ENCODE data around the gene MRGPRE. TPM values are rescaled to one million over a fixed set of nuclear protein-coding genes. Genes with fewer than 3 reads are reported as not detected.

The MRGPRE gene
- total RNA-seq, 1 experiment from 2014 or later: not detected

DNA sequence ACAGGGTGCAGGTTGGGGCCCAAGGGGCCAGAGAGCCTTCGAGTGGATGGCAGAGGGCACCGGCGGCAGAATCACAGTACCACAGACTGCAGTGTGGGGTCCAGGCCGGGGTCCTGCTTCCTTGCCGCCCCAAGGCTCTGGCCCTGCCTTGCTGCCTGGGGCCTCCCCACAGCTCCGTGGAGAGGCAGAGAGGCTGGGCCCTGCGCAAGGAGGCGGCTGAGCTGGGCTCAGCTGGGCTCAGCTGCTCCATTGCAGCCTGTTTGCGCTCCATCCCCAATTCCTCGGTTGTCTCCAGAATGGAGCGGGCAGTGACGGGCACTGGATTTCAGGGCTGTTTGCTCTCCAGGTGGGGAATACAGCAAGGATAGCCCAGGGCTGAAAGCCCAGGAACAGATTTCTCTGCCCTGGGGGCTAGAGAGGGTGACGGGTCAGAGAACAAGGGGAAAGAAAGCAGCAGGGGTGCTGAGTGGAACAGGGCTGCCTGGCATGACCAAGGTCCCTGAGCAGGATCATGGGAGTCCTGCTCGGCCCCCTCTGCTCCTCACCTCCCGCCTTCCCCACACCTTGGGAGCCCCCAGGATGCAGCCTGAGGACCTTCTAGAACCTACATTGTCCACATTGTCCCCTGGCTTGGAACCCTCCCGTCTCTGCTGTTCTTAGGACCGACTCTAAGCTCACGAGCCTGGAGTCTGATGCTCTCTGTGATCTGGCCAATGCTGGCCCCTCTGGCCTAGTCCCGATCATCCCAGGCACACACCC, 32.5 kb downstream of the MRGPRE start:
- WGBS (ENCODE audit: extremely low coverage, insufficient read length, low lambda C conversion rate): no CpG with 5 or more reads among the region's 19 CpGs
- Histone ChIP-seq H2BK15ac (ENCODE audit: low read depth, low read length) (no peak overlapping the region), H2AK5ac (ENCODE audit: insufficient read length, low read length) (no peak overlapping the region), H3K27ac (ENCODE audit: insufficient read length, low read depth, low read length) (no peak overlapping the region), H3K23ac (ENCODE audit: insufficient read length, low read depth, low read length) (no peak overlapping the region), H3K18ac (ENCODE audit: insufficient read length, low read depth, low read length) (no peak overlapping the region), H3T11ph (ENCODE audit: low read length) (no peak overlapping the region), H4K91ac (ENCODE audit: insufficient read length, low read depth, low read length) (no peak overlapping the region), H3K79me1 (ENCODE audit: insufficient read depth, low read depth, low read length, poor library complexity, severe bottlenecking) (no peaks in the 10 kb centered on the region), H2AFZ (ENCODE audit: low read length) (no peak overlapping the region), H2BK12ac (ENCODE audit: insufficient read length, low read depth, low read length) (no peak overlapping the region), H3K14ac (ENCODE audit: insufficient read depth, low read length) (no peak overlapping the region; the same call in 1 of the 2 replicates), H4K5ac (ENCODE audit: insufficient read length, low read depth, low read length) (no peak overlapping the region), H2BK20ac (ENCODE audit: low read depth, low read length, poor library complexity, severe bottlenecking) (no peak overlapping the region), H3K4ac (ENCODE audit: low read depth, low read length) (no peak overlapping the region), H3K79me2 (ENCODE audit: insufficient read depth, low read length) (no peaks in the 10 kb centered on the region), H3K4me1 (ENCODE audit: insufficient read depth, low read length) (no peaks in the 10 kb centered on the region), H4K20me1 (ENCODE audit: control insufficient read depth, insufficient read depth, insufficient read length) (no peaks in the 10 kb centered on the region), H2BK5ac (ENCODE audit: insufficient read length, low read length) (no peak overlapping the region), H3K9me3 (ENCODE audit: control insufficient read depth, low read depth, low read length) (no peaks in the 10 kb centered on the region), H2BK120ac (ENCODE audit: low read depth, low read length, poor library complexity, severe bottlenecking) (no peak overlapping the region), H3K27me3 (ENCODE audit: insufficient read depth, low read length) (peaks cover 8% of the 10 kb centered on the region; the same call in 1 of the 2 replicates), H4K8ac (replicated peaks; ENCODE audit: insufficient read length, low read depth, low read length) (no peak overlapping the region), H3K56ac (ENCODE audit: insufficient read length, low read depth, low read length) (no peak overlapping the region), H3K23me2 (ENCODE audit: insufficient read length, low read depth, low read length, poor library complexity, severe bottlenecking) (peaks cover 9% of the 10 kb centered on the region), H3K9ac (ENCODE audit: extremely low read depth, insufficient read length, low read length) (no peak overlapping the region), H3K4me2 (ENCODE audit: insufficient read depth, insufficient read length, low read length) (no peak overlapping the region)
- Mint-ChIP-seq H3K27me3 (ENCODE audit: low read depth) (peaks cover 49% of the 10 kb centered on the region), H3K27ac (no peak overlapping the region), H3K4me3 (no peak overlapping the region), H3K36me3 (ENCODE audit: insufficient read depth in 1 of 3, low read depth in 3 of 3) (no peaks in the 10 kb centered on the region), H3K9me3 (no peaks in the 10 kb centered on the region), H3K4me1 (peaks cover 5 to 13% of the 10 kb centered on the region in 2 experiments)
- TF ChIP-seq, protein P1, sequence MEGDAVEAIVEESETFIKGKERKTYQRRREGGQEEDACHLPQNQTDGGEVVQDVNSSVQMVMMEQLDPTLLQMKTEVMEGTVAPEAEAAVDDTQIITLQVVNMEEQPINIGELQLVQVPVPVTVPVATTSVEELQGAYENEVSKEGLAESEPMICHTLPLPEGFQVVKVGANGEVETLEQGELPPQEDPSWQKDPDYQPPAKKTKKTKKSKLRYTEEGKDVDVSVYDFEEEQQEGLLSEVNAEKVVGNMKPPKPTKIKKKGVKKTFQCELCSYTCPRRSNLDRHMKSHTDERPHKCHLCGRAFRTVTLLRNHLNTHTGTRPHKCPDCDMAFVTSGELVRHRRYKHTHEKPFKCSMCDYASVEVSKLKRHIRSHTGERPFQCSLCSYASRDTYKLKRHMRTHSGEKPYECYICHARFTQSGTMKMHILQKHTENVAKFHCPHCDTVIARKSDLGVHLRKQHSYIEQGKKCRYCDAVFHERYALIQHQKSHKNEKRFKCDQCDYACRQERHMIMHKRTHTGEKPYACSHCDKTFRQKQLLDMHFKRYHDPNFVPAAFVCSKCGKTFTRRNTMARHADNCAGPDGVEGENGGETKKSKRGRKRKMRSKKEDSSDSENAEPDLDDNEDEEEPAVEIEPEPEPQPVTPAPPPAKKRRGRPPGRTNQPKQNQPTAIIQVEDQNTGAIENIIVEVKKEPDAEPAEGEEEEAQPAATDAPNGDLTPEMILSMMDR (conservative IDR thresholded peaks at IDR 0.05): no peak
- no peak for DNase-seq
